HEK293 (cell line): ENCODE data around the gene CCDC77.

Source experiments
- CTCF ChIA-PET: fragments of 350-600 bp; formaldehyde crosslinking; extraction: SDS; loops from one replicate; lab custom pipeline; 2021; ENCODE audit warnings: antibody characterized with exemption; lab: Yijun Ruan, JAX
- POLR2A ChIA-PET: fragments of 300-600 bp; formaldehyde crosslinking; extraction: SDS; loops from one replicate; lab custom pipeline; 2020; ENCODE audit warnings: antibody characterized with exemption, inconsistent platforms; lab: Yijun Ruan, JAX
- H3K27ac ChIP-seq: fragments of 200-500 bp; sonication (Bioruptor generic); 2 replicates; pipeline ENCODE4 v1.5.1; 2014; ENCODE audit warnings: low read depth, low read length, control low read depth, inconsistent platforms; ENCODE audit errors: extremely low read depth
- H3K36me3 ChIP-seq, 2 experiments: fragments of 200-500 bp in 1 of 2; sonication (Bioruptor generic) in 1 of 2; 1 replicate in 1 of 2; 2 replicates in 1 of 2; pipeline ENCODE4 v1.5.1; 2014 to 2017; ENCODE audit warnings: inconsistent platforms in 2 of 2, low read length in 2 of 2; ENCODE audit not compliant: control insufficient read depth in 2 of 2, insufficient read depth in 1 of 2
- H3K4me1 ChIP-seq: fragments of 200-500 bp; sonication (Bioruptor generic); 2 replicates; pipeline ENCODE4 v1.5.1; 2014; ENCODE audit warnings: mild to moderate bottlenecking, low read length, inconsistent platforms; ENCODE audit not compliant: control insufficient read depth, insufficient read depth
- H3K4me3 ChIP-seq: 2 replicates; pipeline ENCODE4 v1.5.1; 2011; ENCODE audit warnings: low read depth, mild to moderate bottlenecking, control low read depth, low read length, moderate library complexity
- H3K9me3 ChIP-seq: fragments of 200-500 bp; sonication (Bioruptor generic); 2 replicates; pipeline ENCODE4 v1.5.1; 2014; ENCODE audit warnings: low read depth, low read length, inconsistent platforms; ENCODE audit not compliant: control insufficient read depth, insufficient read depth
- ATF2 ChIP-seq: fragments of 450-650 bp; formaldehyde crosslinking; IDR thresholded peaks from 2 replicates; pipeline ENCODE4 v1.5.1; 2016; ENCODE audit warnings: missing biosample characterization, missing genetic modification characterization, low read depth
- HIC1 ChIP-seq: fragments of 450-650 bp; formaldehyde crosslinking; IDR thresholded peaks from 2 replicates; pipeline ENCODE4 v1.5.1; 2016; ENCODE audit warnings: missing biosample characterization, missing genetic modification characterization
- IKZF3 ChIP-seq: fragments of 450-650 bp; IDR thresholded peaks from 2 replicates; pipeline ENCODE4 v1.5.0; 2018; ENCODE audit warnings: missing biosample characterization, mild to moderate bottlenecking, missing genetic modification characterization, moderate library complexity
- INSM2 ChIP-seq: fragments of 450-650 bp; formaldehyde crosslinking; IDR thresholded peaks from 2 replicates; pipeline ENCODE4 v1.5.1; 2016; ENCODE audit warnings: missing biosample characterization, missing genetic modification characterization
- KLF1 ChIP-seq: fragments of 450-650 bp; formaldehyde crosslinking; IDR thresholded peaks from 2 replicates; pipeline ENCODE4 v1.5.1; 2016; ENCODE audit warnings: missing biosample characterization, missing genetic modification characterization
- YY1 ChIP-seq: fragments of 450-650 bp; formaldehyde crosslinking; IDR thresholded peaks from 2 replicates; pipeline ENCODE4 v1.5.1; 2018; ENCODE audit warnings: missing biosample characterization, missing genetic modification characterization
- ZBTB26 ChIP-seq: fragments of 450-650 bp; formaldehyde crosslinking; optimal IDR thresholded peaks from 2 replicates; pipeline ENCODE3; 2016; ENCODE audit warnings: missing biosample characterization, mild to moderate bottlenecking, missing genetic modification characterization
- ZFP37 ChIP-seq: fragments of 450-650 bp; formaldehyde crosslinking; IDR thresholded peaks from 2 replicates; pipeline ENCODE4 v1.5.1; 2016; ENCODE audit warnings: missing biosample characterization, missing genetic modification characterization
- ZFP41 ChIP-seq: fragments of 450-650 bp; formaldehyde crosslinking; IDR thresholded peaks from 2 replicates; pipeline ENCODE4 v1.5.1; 2016; ENCODE audit warnings: missing biosample characterization, missing genetic modification characterization, borderline replicate concordance
- ZIC2 ChIP-seq: fragments of 450-650 bp; formaldehyde crosslinking; IDR thresholded peaks from 2 replicates; pipeline ENCODE4 v1.5.1; 2016; ENCODE audit warnings: missing biosample characterization, missing genetic modification characterization
- ZNF10 ChIP-seq: fragments of 450-650 bp; formaldehyde crosslinking; IDR thresholded peaks from 2 replicates; pipeline ENCODE4 v1.5.1; 2017; ENCODE audit warnings: missing biosample characterization, missing genetic modification characterization
- ZNF16 ChIP-seq: fragments of 450-650 bp; formaldehyde crosslinking; IDR thresholded peaks from 2 replicates; pipeline ENCODE4 v1.5.1; 2016; ENCODE audit warnings: low read depth, missing biosample characterization, missing genetic modification characterization
- ZNF174 ChIP-seq: fragments of 450-650 bp; formaldehyde crosslinking; IDR thresholded peaks from 2 replicates; pipeline ENCODE4 v1.5.0; 2017; ENCODE audit warnings: missing biosample characterization, mild to moderate bottlenecking, missing genetic modification characterization
- ZNF24 ChIP-seq: fragments of 450-650 bp; formaldehyde crosslinking; IDR thresholded peaks from 2 replicates; pipeline ENCODE4 v1.5.1; 2016; ENCODE audit warnings: missing biosample characterization, missing genetic modification characterization
- ZNF311 ChIP-seq: fragments of 450-650 bp; formaldehyde crosslinking; IDR thresholded peaks from 2 replicates; pipeline ENCODE4 v1.5.1; 2017; ENCODE audit warnings: missing biosample characterization, missing genetic modification characterization, borderline replicate concordance
- ZNF324 ChIP-seq: fragments of 450-650 bp; formaldehyde crosslinking; IDR thresholded peaks from 2 replicates; pipeline ENCODE4 v1.5.1; 2016; ENCODE audit warnings: missing biosample characterization, missing genetic modification characterization
- ZNF335 ChIP-seq: fragments of 450-650 bp; formaldehyde crosslinking; conservative IDR thresholded peaks from 2 replicates; pipeline ENCODE4 v1.5.1; 2016; ENCODE audit warnings: missing biosample characterization, missing genetic modification characterization
- ZNF362 ChIP-seq: fragments of 450-650 bp; formaldehyde crosslinking; IDR thresholded peaks from 2 replicates; pipeline ENCODE4 v1.5.1; 2016; ENCODE audit warnings: missing biosample characterization, missing genetic modification characterization
- ZNF449 ChIP-seq: fragments of 450-650 bp; formaldehyde crosslinking; IDR thresholded peaks from 2 replicates; pipeline ENCODE4 v1.5.1; 2017; ENCODE audit warnings: missing biosample characterization, mild to moderate bottlenecking, missing genetic modification characterization, moderate library complexity
- ZNF549 ChIP-seq: fragments of 450-650 bp; IDR thresholded peaks from 2 replicates; pipeline ENCODE4 v1.5.1; 2018; ENCODE audit warnings: missing biosample characterization, missing genetic modification characterization, mild to moderate bottlenecking, inconsistent platforms, moderate library complexity
- ZNF571 ChIP-seq: fragments of 450-650 bp; formaldehyde crosslinking; IDR thresholded peaks from 2 replicates; pipeline ENCODE4 v1.5.0; 2017; ENCODE audit warnings: missing biosample characterization, missing genetic modification characterization
- ZNF629 ChIP-seq: fragments of 450-650 bp; formaldehyde crosslinking; IDR thresholded peaks from 2 replicates; pipeline ENCODE4 v1.5.1; 2017; ENCODE audit warnings: missing biosample characterization, missing genetic modification characterization
- ZNF654 ChIP-seq: fragments of 450-650 bp; formaldehyde crosslinking; IDR thresholded peaks from 2 replicates; pipeline ENCODE4 v1.5.1; 2016; ENCODE audit warnings: low read depth, missing biosample characterization, missing genetic modification characterization
- ZNF660 ChIP-seq: fragments of 450-650 bp; IDR thresholded peaks from 2 replicates; pipeline ENCODE4 v1.5.1; 2018; ENCODE audit warnings: missing biosample characterization, mild to moderate bottlenecking, missing genetic modification characterization
- ZNF768 ChIP-seq: fragments of 450-650 bp; formaldehyde crosslinking; IDR thresholded peaks from 2 replicates; pipeline ENCODE4 v1.5.1; 2018; ENCODE audit warnings: missing biosample characterization, mild to moderate bottlenecking, missing genetic modification characterization

The CCDC77 gene

GRCh38 chr12:400828-401227, 616 bp upstream of the CCDC77 start (continued):
- TF ChIP-seq ZNF16 (tag by site-specific recombination) (no peak), HIC1 (tag by site-specific recombination) (no peak), ZNF660 (tag by site-specific recombination) (no peak), ZNF311 (tag by site-specific recombination) (no peak)

GRCh38 chr12:402029-402389, 565 bp downstream of the CCDC77 start:
- TF ChIP-seq ZNF654 (tag by site-specific recombination) (peak; percentile 1; the same call in 1 of the 2 replicates), ZNF768 (tag by site-specific recombination) (no peak), ZNF324 (tag by site-specific recombination) (no peak), ZNF335 (tag by site-specific recombination) (0 out of 2 replicates have a peak, but pooled peaks have one; percentile 5), ZNF362 (tag by site-specific recombination) (peak; percentile 11; the same call in 1 of the 2 replicates), ZBTB26 (tag by site-specific recombination) (no peak)
- ChIA-PET CTCF (interaction anchor here (0.7 to 2.2 kb wide), 7 partner anchors 11 to 213 kb away, joined by 3 to 17 read pairs (median 5); no protein-coding TSS in a partner anchor), POLR2A (interaction anchor here (1.9 kb wide), 1 partner anchor 12 kb away, joined by 36 read pairs; the partner anchor contains the start of gene KDM5A)
- Histone ChIP-seq H3K36me3 (peaks cover 6 to 14% of the 10 kb centered on the region in 2 experiments), H3K4me3 (peak overlapping the region; percentile 59), H3K27ac (peak overlapping the region; percentile 28), H3K9me3 (no peaks in the 10 kb centered on the region), H3K4me1 (no peaks in the 10 kb centered on the region; the same call in 1 of the 2 replicates)

GRCh38 chr12:414859-415258, 13.4 kb downstream of the CCDC77 start:
- CTCF ChIA-PET: no interaction called here
- POLR2A ChIA-PET: no interaction called here
- Histone ChIP-seq H3K4me1 (no peaks in the 10 kb centered on the region), H3K36me3 (peaks cover 51 to 71% of the 10 kb centered on the region in 2 experiments), H3K9me3 (no peaks in the 10 kb centered on the region), H3K4me3 (no peak overlapping the region), H3K27ac (no peak overlapping the region)
- TF ChIP-seq ZNF10 (tag by site-specific recombination): no peak
- no peak for TF ChIP-seq ZNF549 (tag by site-specific recombination)
- no peak for TF ChIP-seq ZNF629 (tag by site-specific recombination)
- no peak for TF ChIP-seq YY1 (tag by site-specific recombination)
- no peak for TF ChIP-seq ZNF174
- no peak for TF ChIP-seq KLF1 (tag by site-specific recombination)
- no peak for TF ChIP-seq ZNF571 (tag by site-specific recombination)
- no peak for TF ChIP-seq ZIC2
- no peak for TF ChIP-seq ATF2 (tag by site-specific recombination)
- TF ChIP-seq ZNF24: no peak
- TF ChIP-seq ZNF449 (tag by site-specific recombination): no peak
- no peak for TF ChIP-seq ZFP37
- no peak for TF ChIP-seq ZFP41 (tag by site-specific recombination)
- TF ChIP-seq IKZF3 (tag by site-specific recombination): no peak
- no peak for TF ChIP-seq INSM2 (tag by site-specific recombination)
